ENCODE data around the gene UBE2V1.

The UBE2V1 gene

DNA sequence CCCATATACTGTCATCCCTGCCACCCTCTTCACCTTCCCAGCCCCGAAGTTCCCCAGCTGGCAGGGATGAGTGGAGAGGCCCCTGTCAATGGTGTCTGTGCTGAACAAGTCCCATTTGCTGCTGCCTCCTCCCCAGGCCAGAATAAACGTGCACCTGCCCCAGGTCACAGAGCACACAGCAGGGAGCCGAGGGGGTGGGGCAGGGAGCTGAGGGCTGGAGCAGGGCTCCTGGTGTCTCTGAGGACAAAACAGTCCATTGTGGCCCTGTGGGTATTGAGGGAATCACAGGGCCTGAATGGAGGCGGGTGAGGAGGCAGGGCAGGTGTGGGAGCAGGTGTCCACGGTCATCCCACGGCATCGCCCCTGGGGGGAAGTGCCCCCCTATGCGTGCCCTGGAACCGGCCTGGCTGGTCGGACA, 74.4 kb downstream of the UBE2V1 start:
- no peak overlapping the region for H2AFZ ChIP-seq (ENCODE audit: low read depth, low read length)
- H3K9me3 ChIP-seq (ENCODE audit: insufficient read depth, low read length): no peaks in the 10 kb centered on the region
- H3K4me3 ChIP-seq (ENCODE audit: low read length): no peak overlapping the region
- no peak overlapping the region for H3K4me2 ChIP-seq (ENCODE audit: low read length)
- no peak overlapping the region for H3K27ac ChIP-seq (ENCODE audit: low read length)
- peaks cover 20% of the 10 kb centered on the region for H3K4me1 ChIP-seq (ENCODE audit: low read length)
- no peaks in the 10 kb centered on the region for H4K20me1 ChIP-seq (ENCODE audit: insufficient read depth, low read length)
- H3K36me3 ChIP-seq (replicated peaks; ENCODE audit: low read depth, low read length): no peaks in the 10 kb centered on the region
- no peak for TF ChIP-seq EZH2phosphoT487 (IDR thresholded peaks at IDR 0.05; ENCODE audit: low read depth)
- no peak for TF ChIP-seq CTCF (IDR thresholded peaks at IDR 0.05; ENCODE audit: low read depth, low read length)
- H3K27me3 ChIP-seq (ENCODE audit: low read depth, low read length): no peaks in the 10 kb centered on the region
- no peak overlapping the region for H3K9ac ChIP-seq (ENCODE audit: low read length)
- no peaks in the 10 kb centered on the region for H3K79me2 ChIP-seq (ENCODE audit: low read length)

DNA sequence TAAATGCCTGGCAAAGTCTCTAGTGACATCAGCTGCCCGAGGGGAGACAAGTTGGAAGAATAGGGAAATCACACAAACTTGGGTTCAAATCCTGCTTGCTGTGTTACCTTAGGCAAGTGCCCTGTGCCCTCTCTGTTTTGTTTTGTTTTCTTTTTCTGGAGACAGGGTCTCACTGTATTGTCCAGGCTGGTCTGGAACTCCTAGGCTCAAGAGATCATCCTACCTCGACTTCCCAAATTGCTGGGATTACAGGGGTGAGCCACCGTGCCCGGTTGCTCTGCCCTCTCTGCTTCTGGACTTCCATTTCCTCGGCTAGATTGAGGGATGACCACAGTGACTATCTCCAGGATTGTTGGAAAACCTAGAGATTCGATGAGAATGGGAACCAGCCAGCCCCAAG, 74.8 kb downstream of the UBE2V1 start:
- H3K79me2 ChIP-seq (ENCODE audit: low read length): no peaks in the 10 kb centered on the region
- no peak overlapping the region for H2AFZ ChIP-seq (ENCODE audit: low read depth, low read length)
- H3K27me3 ChIP-seq (ENCODE audit: low read depth, low read length): no peaks in the 10 kb centered on the region
- no peak overlapping the region for H3K4me3 ChIP-seq (ENCODE audit: low read length)
- H4K20me1 ChIP-seq (ENCODE audit: insufficient read depth, low read length): no peaks in the 10 kb centered on the region
- H3K27ac ChIP-seq (ENCODE audit: low read length): no peak overlapping the region
- H3K9ac ChIP-seq (ENCODE audit: low read length): no peak overlapping the region
- no peaks in the 10 kb centered on the region for H3K9me3 ChIP-seq (ENCODE audit: insufficient read depth, low read length)
- peaks cover 20% of the 10 kb centered on the region for H3K4me1 ChIP-seq (ENCODE audit: low read length)
- no peaks in the 10 kb centered on the region for H3K36me3 ChIP-seq (replicated peaks; ENCODE audit: low read depth, low read length)
- no peak overlapping the region for H3K4me2 ChIP-seq (ENCODE audit: low read length)
- no peak for TF ChIP-seq CTCF (IDR thresholded peaks at IDR 0.05; ENCODE audit: low read depth, low read length)
- TF ChIP-seq EZH2phosphoT487 (IDR thresholded peaks at IDR 0.05; ENCODE audit: low read depth): no peak

- no peak for TF ChIP-seq EZH2phosphoT487 (IDR thresholded peaks at IDR 0.05; ENCODE audit: low read depth)
- TF ChIP-seq CTCF (IDR thresholded peaks at IDR 0.05; ENCODE audit: low read depth, low read length): no peak
- Histone ChIP-seq H3K4me2 (ENCODE audit: low read length) (no peak overlapping the region), H3K9ac (ENCODE audit: low read length) (no peak overlapping the region)
These were observed 75.4 kb downstream of the UBE2V1 start for GRCh38 chr20:50037575-50037974.

GRCh38 chr20:50037123-50037522, 75.8 kb downstream of the UBE2V1 start:
- Histone ChIP-seq H3K27me3 (ENCODE audit: low read depth, low read length) (no peaks in the 10 kb centered on the region), H4K20me1 (ENCODE audit: insufficient read depth, low read length) (no peaks in the 10 kb centered on the region), H2AFZ (ENCODE audit: low read depth, low read length) (no peak overlapping the region), H3K79me2 (ENCODE audit: low read length) (no peaks in the 10 kb centered on the region), H3K4me1 (ENCODE audit: low read length) (peaks cover 20% of the 10 kb centered on the region), H3K4me3 (ENCODE audit: low read length) (no peak overlapping the region), H3K36me3 (replicated peaks; ENCODE audit: low read depth, low read length) (no peaks in the 10 kb centered on the region), H3K27ac (ENCODE audit: low read length) (no peak overlapping the region), H3K9ac (ENCODE audit: low read length) (no peak overlapping the region), H3K4me2 (ENCODE audit: low read length) (no peak overlapping the region), H3K9me3 (ENCODE audit: insufficient read depth, low read length) (no peaks in the 10 kb centered on the region)
- TF ChIP-seq CTCF (IDR thresholded peaks at IDR 0.05; ENCODE audit: low read depth, low read length) (no peak), EZH2phosphoT487 (IDR thresholded peaks at IDR 0.05; ENCODE audit: low read depth) (no peak)

More at GRCh38 chr20:50037575-50037974, 75.4 kb downstream of the UBE2V1 start:
- Histone ChIP-seq H2AFZ (ENCODE audit: low read depth, low read length) (no peak overlapping the region), H3K79me2 (ENCODE audit: low read length) (no peaks in the 10 kb centered on the region), H3K9me3 (ENCODE audit: insufficient read depth, low read length) (no peaks in the 10 kb centered on the region), H3K4me3 (ENCODE audit: low read length) (no peak overlapping the region), H3K27me3 (ENCODE audit: low read depth, low read length) (no peaks in the 10 kb centered on the region), H3K27ac (ENCODE audit: low read length) (no peak overlapping the region), H3K36me3 (replicated peaks; ENCODE audit: low read depth, low read length) (no peaks in the 10 kb centered on the region), H3K4me1 (ENCODE audit: low read length) (peaks cover 20% of the 10 kb centered on the region), H4K20me1 (ENCODE audit: insufficient read depth, low read length) (no peaks in the 10 kb centered on the region)
